ENCODE data around the gene SUPT20HL2.

The SUPT20HL2 gene

GRCh38 chrX:24292353-24292752, 21.5 kb downstream of the SUPT20HL2 start:
- TF ChIP-seq CTCF (conservative IDR thresholded peaks at IDR 0.05; ENCODE audit: low read depth), result no peak
- POLR2A ChIA-PET (ENCODE audit: low non-redundant PET), result no interaction called here
- CTCF ChIA-PET, result no interaction called here
- H3K27ac ChIP-seq, result no peak overlapping the region
- DNase-seq (ENCODE audit: low spot score), result no peak

GRCh38 chrX:24285082-24285481, 28.8 kb downstream of the SUPT20HL2 start:
- no peak overlapping the region for H3K27ac ChIP-seq
- TF ChIP-seq CTCF (conservative IDR thresholded peaks at IDR 0.05; ENCODE audit: low read depth), result no peak
- ChIA-PET CTCF (no interaction called here), POLR2A (ENCODE audit: low non-redundant PET) (no interaction called here)
- DNase-seq (ENCODE audit: low spot score), result no peak

- no peak for DNase-seq (ENCODE audit: low spot score)
- no peak overlapping the region for H3K27ac ChIP-seq
- ChIA-PET CTCF (no interaction called here), POLR2A (ENCODE audit: low non-redundant PET) (no interaction called here)
- no peak for TF ChIP-seq CTCF (conservative IDR thresholded peaks at IDR 0.05; ENCODE audit: low read depth)
These were observed 30.6 kb downstream of the SUPT20HL2 start for GRCh38 chrX:24283127-24283794.

- H3K27ac ChIP-seq, result no peak overlapping the region
- TF ChIP-seq CTCF (conservative IDR thresholded peaks at IDR 0.05; ENCODE audit: low read depth), result no peak
- DNase-seq (ENCODE audit: low spot score), result no peak
- CTCF ChIA-PET, result no interaction called here
- POLR2A ChIA-PET (ENCODE audit: low non-redundant PET), result no interaction called here
These were observed 31.3 kb downstream of the SUPT20HL2 start for GRCh38 chrX:24282381-24283126.

GRCh38 chrX:24277405-24277804, 36.5 kb downstream of the SUPT20HL2 start:
- ChIA-PET CTCF (no interaction called here), POLR2A (ENCODE audit: low non-redundant PET) (no interaction called here)
- no peak for DNase-seq (ENCODE audit: low spot score)

GRCh38 chrX:24276015-24276414, 37.9 kb downstream of the SUPT20HL2 start:
- H3K27ac ChIP-seq, result no peak overlapping the region
- no peak for DNase-seq (ENCODE audit: low spot score)
- TF ChIP-seq CTCF (conservative IDR thresholded peaks at IDR 0.05; ENCODE audit: low read depth), result no peak
- ChIA-PET POLR2A (ENCODE audit: low non-redundant PET) (no interaction called here), CTCF (no interaction called here)

More at GRCh38 chrX:24277405-24277804, 36.5 kb downstream of the SUPT20HL2 start:
- no peak for TF ChIP-seq CTCF (conservative IDR thresholded peaks at IDR 0.05; ENCODE audit: low read depth)
- H3K27ac ChIP-seq, result no peak overlapping the region
